SK-N-SH (cell line): ENCODE results near the gene RILP. TPM values are rescaled to one million over a fixed set of nuclear protein-coding genes. Genes with fewer than 3 reads are reported as not detected.

ENCODE experiments used
- CTCF ChIA-PET: fragments of 300-600, 350-600 bp; formaldehyde crosslinking; extraction: SDS; loops from one replicate; lab custom pipeline; 2021; lab: Yijun Ruan, JAX
- POLR2A ChIA-PET: fragments of 350-600 bp; sonication (Branson Sonifier 250); formaldehyde crosslinking; extraction: SDS; loops from one replicate; lab custom pipeline; 2020; ENCODE audit warnings: antibody characterized with exemption, inconsistent platforms; lab: Yijun Ruan, JAX
- DNase-seq: peaks from one replicate; pipeline ENCODE4 v3.0.0; 2012
- H2AFZ ChIP-seq: fragments of 200-600 bp; sonication (generic); 2 replicates; pipeline ENCODE4 v1.8.1; 2016; ENCODE audit warnings: antibody characterized with exemption, mild to moderate bottlenecking, low read depth
- H3F3A ChIP-seq: fragments of 200-600 bp; sonication (generic); replicated peaks from 2 replicates; pipeline ENCODE3; 2016; ENCODE audit warnings: antibody characterized with exemption, mild to moderate bottlenecking; ENCODE audit not compliant: insufficient read depth
- H3K27ac ChIP-seq, 2 experiments: fragments of 200-500 bp in 1 of 2; fragments of 200-600 bp in 1 of 2; sonication (Bioruptor generic) in 1 of 2; sonication (generic), shearing (Covaris generic) in 1 of 2; 2 replicates each; pipeline versions ENCODE4 v1.5.1 to v1.6.1; 2014 to 2016; ENCODE audit warnings: low read depth in 2 of 2, inconsistent platforms in 1 of 2, low read length in 1 of 2, mild to moderate bottlenecking in 1 of 2, mixed read lengths in 1 of 2
- H3K27me3 ChIP-seq: fragments of 200-600 bp; sonication (generic), shearing (Covaris generic); 2 replicates; pipeline ENCODE4 v1.6.1; 2016; ENCODE audit warnings: mixed run types; ENCODE audit not compliant: insufficient read depth
- H3K36me3 ChIP-seq, 2 experiments: fragments of 200-500 bp in 1 of 2; fragments of 200-600 bp in 1 of 2; sonication (Bioruptor generic) in 1 of 2; sonication (generic) in 1 of 2; replicated peaks in 1 of 2; 2 replicates each; pipeline versions ENCODE3 to v1.5.1; 2014 to 2016; ENCODE audit warnings: low read length in 1 of 2, mild to moderate bottlenecking in 1 of 2; ENCODE audit not compliant: insufficient read depth in 2 of 2, control insufficient read depth in 1 of 2
- H3K4me1 ChIP-seq, 2 experiments: fragments of 200-500 bp in 1 of 2; fragments of 200-600 bp in 1 of 2; sonication (Bioruptor generic) in 1 of 2; sonication (generic), shearing (Covaris generic) in 1 of 2; 2 replicates each; pipeline versions ENCODE4 v1.5.1 to v1.6.1; 2014 to 2016; ENCODE audit warnings: low read depth in 1 of 2, low read length in 1 of 2, mixed run types in 1 of 2; ENCODE audit not compliant: insufficient read depth in 2 of 2, control insufficient read depth in 1 of 2
- H3K4me2 ChIP-seq: fragments of 200-600 bp; sonication (generic), shearing (Covaris generic); 2 replicates; pipeline ENCODE4 v1.6.1; 2017; ENCODE audit warnings: mixed run types
- H3K4me3 ChIP-seq, 2 experiments: fragments of 200-500 bp in 1 of 2; fragments of 200-600 bp in 1 of 2; sonication (Bioruptor generic) in 1 of 2; sonication (generic), shearing (Covaris generic) in 1 of 2; 2 replicates each; pipeline versions ENCODE4 v1.5.1 to v1.8.1; 2014 to 2016; ENCODE audit warnings: low read depth in 2 of 2, inconsistent platforms in 1 of 2, low read length in 1 of 2, mild to moderate bottlenecking in 1 of 2, mixed read lengths in 1 of 2, moderate library complexity in 1 of 2
- H3K79me2 ChIP-seq: fragments of 200-600 bp; sonication (generic); 2 replicates; pipeline ENCODE4 v1.8.1; 2017; ENCODE audit warnings: mild to moderate bottlenecking; ENCODE audit not compliant: insufficient read depth
- H3K9ac ChIP-seq: fragments of 200-600 bp; sonication (generic); 2 replicates; pipeline ENCODE4 v1.6.1; 2017; ENCODE audit warnings: mixed run types
- H3K9me2 ChIP-seq: fragments of 200-600 bp; sonication (generic); 2 replicates; pipeline ENCODE4 v1.6.1; 2017; ENCODE audit warnings: mixed run types
- H3K9me3 ChIP-seq: fragments of 200-600 bp; sonication (generic); 2 replicates; pipeline ENCODE4 v1.6.1; 2017; ENCODE audit warnings: mixed run types, mild to moderate bottlenecking, moderate library complexity
- H4K20me1 ChIP-seq: fragments of 200-600 bp; sonication (generic); 2 replicates; pipeline ENCODE4 v1.6.1; 2017; ENCODE audit warnings: mild to moderate bottlenecking, mixed run types; ENCODE audit not compliant: insufficient read depth
- ELF1 ChIP-seq: IDR thresholded peaks from 2 replicates; pipeline ENCODE4 v1.4.0; 2012
- EP300 ChIP-seq, 2 experiments: IDR thresholded peaks; 2 replicates each; pipeline versions ENCODE4 v1.4.0 to v1.6.1; 2012; ENCODE audit warnings: borderline replicate concordance in 1 of 2, low read depth in 1 of 2, low read length in 1 of 2
- FOXM1 ChIP-seq: IDR thresholded peaks from 2 replicates; pipeline ENCODE4 v1.4.0; 2012; ENCODE audit warnings: low read depth, mild to moderate bottlenecking
- GATA2 ChIP-seq: sonication (generic); formaldehyde crosslinking; IDR thresholded peaks from 2 replicates; pipeline ENCODE4 v1.5.0; 2020; ENCODE audit warnings: mild to moderate bottlenecking, missing genetic modification reagents
- MXI1 ChIP-seq: IDR thresholded peaks from 2 replicates; pipeline ENCODE4 v1.6.1; 2012; ENCODE audit warnings: mild to moderate bottlenecking, low read depth, low read length, improper control_type of control experiment
- POLR2AphosphoS5 ChIP-seq: IDR thresholded peaks from 2 replicates; pipeline ENCODE4 v1.6.1; 2012; ENCODE audit warnings: low read depth, low read length
- RAD21 ChIP-seq: IDR thresholded peaks from 2 replicates; pipeline ENCODE4 v1.6.1; 2012; ENCODE audit warnings: mild to moderate bottlenecking, low read length
- RCOR1 ChIP-seq: fragments of 150-350 bp; IDR thresholded peaks from 2 replicates; pipeline ENCODE4 v1.6.1; 2017; ENCODE audit warnings: antibody characterized with exemption, low read length
- RFX5 ChIP-seq: IDR thresholded peaks from 2 replicates; pipeline ENCODE4 v1.6.1; 2012; ENCODE audit warnings: mild to moderate bottlenecking, improper control_type of control experiment, low read length
- RXRA ChIP-seq: IDR thresholded peaks from 2 replicates; pipeline ENCODE4 v1.4.0; 2012; ENCODE audit warnings: low read depth, mild to moderate bottlenecking, borderline replicate concordance
- SIN3A ChIP-seq: IDR thresholded peaks from 2 replicates; pipeline ENCODE4 v1.6.1; 2012; ENCODE audit warnings: low read depth, mild to moderate bottlenecking, low read length, moderate library complexity, borderline replicate concordance
- SMC3 ChIP-seq: IDR thresholded peaks from 2 replicates; pipeline ENCODE4 v1.6.1; 2012; ENCODE audit warnings: low read depth, low read length, improper control_type of control experiment
- TAF1 ChIP-seq: IDR thresholded peaks from 2 replicates; pipeline ENCODE4 v1.6.1; 2012; ENCODE audit warnings: low read depth, mild to moderate bottlenecking, low read length, moderate library complexity, borderline replicate concordance
- TCF12 ChIP-seq: IDR thresholded peaks from 2 replicates; pipeline ENCODE4 v1.4.0; 2012
- YY1 ChIP-seq: IDR thresholded peaks from 2 replicates; pipeline ENCODE4 v1.4.0; 2012; ENCODE audit warnings: low read depth, mild to moderate bottlenecking
- WGBS: methylation state at CpG from one replicate; pipeline ENCODE4 v1.1.6; 2017; ENCODE audit warnings: low lambda C conversion rate; 5-methylcytosine and 5-hydroxymethylcytosine counted together
- polyA plus RNA-seq, 3 experiments: library from polyadenylated mRNA; depleted of rRNA; stranded (reverse); fragments of >200 nt; gene quantifications; 2 replicates each; pipeline ENCODE4 v1.2.3, GENCODE V29; 2012
- TF ChIP-seq, protein P1 (sequence below): IDR thresholded peaks from 2 replicates; pipeline ENCODE4 v1.6.1; 2012; ENCODE audit warnings: mild to moderate bottlenecking, low read depth, low read length, moderate library complexity
- TF ChIP-seq, protein P2 (sequence below): IDR thresholded peaks from 2 replicates; pipeline ENCODE4; 2012
- TF ChIP-seq, protein P3 (sequence below): IDR thresholded peaks from 2 replicates; pipeline ENCODE4 v1.4.0; 2012; ENCODE audit warnings: low read depth, borderline replicate concordance
- TF ChIP-seq, protein P4 (sequence below): fragments of 150-350 bp; IDR thresholded peaks from 2 replicates; pipeline ENCODE4 v1.6.1; 2017; ENCODE audit warnings: antibody characterized with exemption, low read length, low read depth, borderline replicate concordance
- TF ChIP-seq, protein P5 (sequence below): IDR thresholded peaks from 2 replicates; pipeline ENCODE4 v1.4.0; 2012; ENCODE audit warnings: low read depth
- TF ChIP-seq, protein P6 (sequence below): fragments of 150-350 bp; IDR thresholded peaks from 2 replicates; pipeline ENCODE4 v1.6.1; 2016; ENCODE audit warnings: mild to moderate bottlenecking, low read depth, low read length

The RILP gene
- polyA plus RNA-seq, 1 of the 3 experiments (the other 2 are of a cell fraction): 3.8 TPM

DNA sequence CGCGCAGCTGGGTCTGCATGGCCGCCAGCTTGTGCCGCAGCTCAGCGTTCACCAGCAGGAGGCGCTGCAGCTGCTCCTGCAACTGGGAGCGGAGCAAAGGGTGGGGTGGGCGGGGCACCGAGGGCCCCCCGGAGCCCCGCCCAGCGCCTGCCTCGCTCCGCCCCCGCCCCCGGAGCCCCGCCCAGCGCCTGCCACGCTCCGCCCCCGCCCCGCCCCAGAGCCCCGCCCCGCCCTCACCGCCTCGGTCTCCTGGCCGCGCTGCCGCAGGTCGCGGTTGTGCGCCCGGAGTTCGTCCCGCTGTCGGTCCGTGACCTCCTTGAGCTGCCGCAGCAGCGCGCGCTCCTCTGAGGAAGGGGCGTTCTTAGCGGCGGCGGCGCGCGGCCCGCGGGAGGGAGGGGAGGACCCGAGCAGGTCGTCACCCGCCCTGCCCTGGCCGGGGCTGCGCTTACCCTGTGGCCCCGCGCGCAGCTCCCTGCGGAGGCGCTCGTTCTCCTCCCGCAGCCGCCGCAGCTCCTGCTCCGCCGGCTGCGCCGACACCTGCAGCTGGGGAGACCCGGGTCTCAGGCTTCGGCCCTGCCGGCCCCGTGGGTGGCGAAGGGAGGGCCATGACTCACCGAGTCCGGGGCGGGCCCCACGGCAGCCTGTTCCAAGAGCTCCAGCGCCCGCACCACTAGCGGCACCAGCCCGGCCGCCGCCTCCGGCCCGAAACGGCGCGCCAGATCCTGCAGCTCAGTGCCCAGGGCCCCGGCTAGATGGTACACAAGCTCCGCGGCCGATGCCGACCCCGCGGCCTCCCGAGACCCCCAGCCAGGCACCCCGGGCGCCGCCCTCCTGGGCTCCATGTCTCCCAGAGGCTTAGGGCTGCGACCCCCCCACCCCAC, 463 bp downstream of the RILP start:
- Histone ChIP-seq H3K4me1 (peaks cover 9 to 16% of the 10 kb centered on the region in 2 experiments; a peak in 2 of 4 replicates), H2AFZ (peak overlapping the region; percentile 41; the same call in 1 of the 2 replicates), H3K36me3 (peaks cover 34 to 35% of the 10 kb centered on the region in 2 experiments), H3K27me3 (no peaks in the 10 kb centered on the region), H3K27ac (peak overlapping the region; percentile 64 to 86), H3F3A (peaks cover 39% of the 10 kb centered on the region), H3K9ac (peak overlapping the region; percentile 73), H3K4me3 (peak overlapping the region; percentile 57 to 74), H3K9me3 (no peaks in the 10 kb centered on the region), H4K20me1 (no peaks in the 10 kb centered on the region), H3K9me2 (no peaks in the 10 kb centered on the region), H3K4me2 (peak overlapping the region; percentile 99), H3K79me2 (no peaks in the 10 kb centered on the region)
- DNase-seq: peak; percentile 100
- ChIA-PET POLR2A (interaction anchor here (0.8 to 2.4 kb wide), 7 partner anchors 9 to 75 kb away, joined by 3 to 12 read pairs (median 5); partner anchors contain the start of gene SLC43A2), CTCF (interaction anchor here (0.7 to 6.8 kb wide), 29 partner anchors 8 to 390 kb away, joined by 3 to 65 read pairs (median 4); partner anchors contain the start of genes PRPF8 and SLC43A2)
- WGBS: 0% methylated on average over 11 of the region's 100 CpGs
- TF ChIP-seq SIN3A: peak; percentile 76; the same call in 1 of the 2 replicates
- peak; percentile 58 for TF ChIP-seq POLR2AphosphoS5
- TF ChIP-seq, protein P1, sequence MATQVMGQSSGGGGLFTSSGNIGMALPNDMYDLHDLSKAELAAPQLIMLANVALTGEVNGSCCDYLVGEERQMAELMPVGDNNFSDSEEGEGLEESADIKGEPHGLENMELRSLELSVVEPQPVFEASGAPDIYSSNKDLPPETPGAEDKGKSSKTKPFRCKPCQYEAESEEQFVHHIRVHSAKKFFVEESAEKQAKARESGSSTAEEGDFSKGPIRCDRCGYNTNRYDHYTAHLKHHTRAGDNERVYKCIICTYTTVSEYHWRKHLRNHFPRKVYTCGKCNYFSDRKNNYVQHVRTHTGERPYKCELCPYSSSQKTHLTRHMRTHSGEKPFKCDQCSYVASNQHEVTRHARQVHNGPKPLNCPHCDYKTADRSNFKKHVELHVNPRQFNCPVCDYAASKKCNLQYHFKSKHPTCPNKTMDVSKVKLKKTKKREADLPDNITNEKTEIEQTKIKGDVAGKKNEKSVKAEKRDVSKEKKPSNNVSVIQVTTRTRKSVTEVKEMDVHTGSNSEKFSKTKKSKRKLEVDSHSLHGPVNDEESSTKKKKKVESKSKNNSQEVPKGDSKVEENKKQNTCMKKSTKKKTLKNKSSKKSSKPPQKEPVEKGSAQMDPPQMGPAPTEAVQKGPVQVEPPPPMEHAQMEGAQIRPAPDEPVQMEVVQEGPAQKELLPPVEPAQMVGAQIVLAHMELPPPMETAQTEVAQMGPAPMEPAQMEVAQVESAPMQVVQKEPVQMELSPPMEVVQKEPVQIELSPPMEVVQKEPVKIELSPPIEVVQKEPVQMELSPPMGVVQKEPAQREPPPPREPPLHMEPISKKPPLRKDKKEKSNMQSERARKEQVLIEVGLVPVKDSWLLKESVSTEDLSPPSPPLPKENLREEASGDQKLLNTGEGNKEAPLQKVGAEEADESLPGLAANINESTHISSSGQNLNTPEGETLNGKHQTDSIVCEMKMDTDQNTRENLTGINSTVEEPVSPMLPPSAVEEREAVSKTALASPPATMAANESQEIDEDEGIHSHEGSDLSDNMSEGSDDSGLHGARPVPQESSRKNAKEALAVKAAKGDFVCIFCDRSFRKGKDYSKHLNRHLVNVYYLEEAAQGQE: 0 out of 2 replicates have a peak, but pooled peaks have one; percentile 21
- TF ChIP-seq, protein P2, sequence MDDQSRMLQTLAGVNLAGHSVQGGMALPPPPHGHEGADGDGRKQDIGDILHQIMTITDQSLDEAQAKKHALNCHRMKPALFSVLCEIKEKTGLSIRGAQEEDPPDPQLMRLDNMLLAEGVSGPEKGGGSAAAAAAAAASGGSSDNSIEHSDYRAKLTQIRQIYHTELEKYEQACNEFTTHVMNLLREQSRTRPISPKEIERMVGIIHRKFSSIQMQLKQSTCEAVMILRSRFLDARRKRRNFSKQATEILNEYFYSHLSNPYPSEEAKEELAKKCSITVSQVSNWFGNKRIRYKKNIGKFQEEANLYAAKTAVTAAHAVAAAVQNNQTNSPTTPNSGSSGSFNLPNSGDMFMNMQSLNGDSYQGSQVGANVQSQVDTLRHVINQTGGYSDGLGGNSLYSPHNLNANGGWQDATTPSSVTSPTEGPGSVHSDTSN: no peak
- TF ChIP-seq RCOR1: peak; percentile 24; the same call in 1 of the 2 replicates
- TF ChIP-seq GATA2 (CRISPR knock-in tag): no peak
- TF ChIP-seq TCF12: no peak
- 0 out of 2 replicates have a peak, but pooled peaks have one; percentile 33 for TF ChIP-seq MXI1
- TF ChIP-seq, protein P3, sequence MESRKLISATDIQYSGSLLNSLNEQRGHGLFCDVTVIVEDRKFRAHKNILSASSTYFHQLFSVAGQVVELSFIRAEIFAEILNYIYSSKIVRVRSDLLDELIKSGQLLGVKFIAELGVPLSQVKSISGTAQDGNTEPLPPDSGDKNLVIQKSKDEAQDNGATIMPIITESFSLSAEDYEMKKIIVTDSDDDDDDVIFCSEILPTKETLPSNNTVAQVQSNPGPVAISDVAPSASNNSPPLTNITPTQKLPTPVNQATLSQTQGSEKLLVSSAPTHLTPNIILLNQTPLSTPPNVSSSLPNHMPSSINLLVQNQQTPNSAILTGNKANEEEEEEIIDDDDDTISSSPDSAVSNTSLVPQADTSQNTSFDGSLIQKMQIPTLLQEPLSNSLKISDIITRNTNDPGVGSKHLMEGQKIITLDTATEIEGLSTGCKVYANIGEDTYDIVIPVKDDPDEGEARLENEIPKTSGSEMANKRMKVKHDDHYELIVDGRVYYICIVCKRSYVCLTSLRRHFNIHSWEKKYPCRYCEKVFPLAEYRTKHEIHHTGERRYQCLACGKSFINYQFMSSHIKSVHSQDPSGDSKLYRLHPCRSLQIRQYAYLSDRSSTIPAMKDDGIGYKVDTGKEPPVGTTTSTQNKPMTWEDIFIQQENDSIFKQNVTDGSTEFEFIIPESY: no peak
- TF ChIP-seq RFX5: no peak
- TF ChIP-seq SMC3: peak; percentile 81; the same call in 1 of the 2 replicates
- TF ChIP-seq, protein P4, sequence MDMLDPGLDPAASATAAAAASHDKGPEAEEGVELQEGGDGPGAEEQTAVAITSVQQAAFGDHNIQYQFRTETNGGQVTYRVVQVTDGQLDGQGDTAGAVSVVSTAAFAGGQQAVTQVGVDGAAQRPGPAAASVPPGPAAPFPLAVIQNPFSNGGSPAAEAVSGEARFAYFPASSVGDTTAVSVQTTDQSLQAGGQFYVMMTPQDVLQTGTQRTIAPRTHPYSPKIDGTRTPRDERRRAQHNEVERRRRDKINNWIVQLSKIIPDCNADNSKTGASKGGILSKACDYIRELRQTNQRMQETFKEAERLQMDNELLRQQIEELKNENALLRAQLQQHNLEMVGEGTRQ: no peak
- TF ChIP-seq ELF1: no peak
- no peak; the same call in 1 of the 2 replicates for TF ChIP-seq RAD21
- no peak; the same call in 1 of the 2 replicates for TF ChIP-seq YY1
- no peak for TF ChIP-seq FOXM1
- peak; percentile 44; the same call in 1 of the 2 replicates for TF ChIP-seq TAF1
- TF ChIP-seq, protein P5, sequence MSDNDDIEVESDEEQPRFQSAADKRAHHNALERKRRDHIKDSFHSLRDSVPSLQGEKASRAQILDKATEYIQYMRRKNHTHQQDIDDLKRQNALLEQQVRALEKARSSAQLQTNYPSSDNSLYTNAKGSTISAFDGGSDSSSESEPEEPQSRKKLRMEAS: 0 out of 2 replicates have a peak, but pooled peaks have one; percentile 36
- no peak; the same call in 1 of the 2 replicates for TF ChIP-seq RXRA
- TF ChIP-seq, protein P6, sequence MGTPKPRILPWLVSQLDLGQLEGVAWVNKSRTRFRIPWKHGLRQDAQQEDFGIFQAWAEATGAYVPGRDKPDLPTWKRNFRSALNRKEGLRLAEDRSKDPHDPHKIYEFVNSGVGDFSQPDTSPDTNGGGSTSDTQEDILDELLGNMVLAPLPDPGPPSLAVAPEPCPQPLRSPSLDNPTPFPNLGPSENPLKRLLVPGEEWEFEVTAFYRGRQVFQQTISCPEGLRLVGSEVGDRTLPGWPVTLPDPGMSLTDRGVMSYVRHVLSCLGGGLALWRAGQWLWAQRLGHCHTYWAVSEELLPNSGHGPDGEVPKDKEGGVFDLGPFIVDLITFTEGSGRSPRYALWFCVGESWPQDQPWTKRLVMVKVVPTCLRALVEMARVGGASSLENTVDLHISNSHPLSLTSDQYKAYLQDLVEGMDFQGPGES: no peak
- TF ChIP-seq EP300 (IDR thresholded peaks at IDR 0.05; ENCODE audit: borderline replicate concordance in 1 of 2, low read depth in 1 of 2, low read length in 1 of 2): 0 out of 4 replicates have a peak, but pooled peaks of 1 of the 2 experiments have one; percentile 21
